Type B pancreatic cell (in vitro differentiated cells): ENCODE measurements around the gene DDX47. TPM values are rescaled to one million over a fixed set of nuclear protein-coding genes. Genes with fewer than 3 reads are reported as not detected.
"Not testable (repeated sequence)": the region's sequence is repeated elsewhere in the genome, so short reads cannot be mapped to it uniquely, and the experiment has no call there.

ENCODE experiments used
- DNase-seq: peaks from one replicate; pipeline ENCODE4 v3.0.0; 2021; ENCODE audit warnings: mixed read lengths; ENCODE audit not compliant: unreplicated experiment; ENCODE audit errors: extremely low spot score
- H3K27ac Mint-ChIP-seq: 2 replicates; pipeline ENCODE4 v1.8.0; 2021; ENCODE audit warnings: mild to moderate bottlenecking, mixed read lengths
- H3K27me3 Mint-ChIP-seq: 2 replicates; pipeline ENCODE4 v1.8.0; 2021; ENCODE audit warnings: mixed read lengths
- H3K36me3 Mint-ChIP-seq: 2 replicates; pipeline ENCODE4 v1.8.0; 2021; ENCODE audit warnings: mixed read lengths
- H3K4me1 Mint-ChIP-seq: one replicate; pipeline ENCODE4 v1.8.0; 2021; ENCODE audit warnings: mixed read lengths; ENCODE audit not compliant: unreplicated experiment
- H3K4me3 Mint-ChIP-seq: 2 replicates; pipeline ENCODE4 v1.8.0; 2021; ENCODE audit warnings: mild to moderate bottlenecking, mixed read lengths
- H3K9me3 Mint-ChIP-seq: 2 replicates; pipeline ENCODE4 v1.8.0; 2021; ENCODE audit warnings: mixed read lengths
- CTCF ChIP-seq: fragments of 200-600 bp; sonication (generic); conservative IDR thresholded peaks from 2 replicates; pipeline ENCODE4 v1.5.0; 2021; ENCODE audit warnings: antibody characterized with exemption, mild to moderate bottlenecking
- total RNA-seq: library from RNA; stranded (reverse); gene quantifications from 2 replicates; pipeline ENCODE4 v1.2.1, GENCODE V29; 2021; ENCODE audit warnings: low replicate concordance

The DDX47 gene
- total RNA-seq, 1 donor from 2014 or later, result 73.0 TPM

GRCh38 chr12:12819752-12820311 is 6.7 kb downstream of the DDX47 start:
- peak overlapping the region; percentile 42 for H3K4me3 Mint-ChIP-seq
- H3K36me3 Mint-ChIP-seq, result peaks cover 86% of the 10 kb centered on the region
- no peak for DNase-seq
- H3K4me1 Mint-ChIP-seq, result peaks cover 7% of the 10 kb centered on the region
- TF ChIP-seq CTCF, result no peak
- H3K27ac Mint-ChIP-seq, result peak overlapping the region; percentile 75
- no peaks in the 10 kb centered on the region for H3K27me3 Mint-ChIP-seq
- no peaks in the 10 kb centered on the region for H3K9me3 Mint-ChIP-seq

GRCh38 chr12:12820376-12820775 is 7.2 kb downstream of the DDX47 start:
- H3K4me1 Mint-ChIP-seq, H3K27me3 Mint-ChIP-seq, H3K4me3 Mint-ChIP-seq, H3K9me3 Mint-ChIP-seq, DNase-seq: not testable (repeated sequence)
- H3K36me3 Mint-ChIP-seq, result peaks cover 87% of the 10 kb centered on the region
- H3K27ac Mint-ChIP-seq, result peak overlapping the region; percentile 75

- no peak for DNase-seq
- H3K27me3 Mint-ChIP-seq, result no peaks in the 10 kb centered on the region
- no peaks in the 10 kb centered on the region for H3K9me3 Mint-ChIP-seq
- no peak overlapping the region for H3K27ac Mint-ChIP-seq
- TF ChIP-seq CTCF, result no peak
- no peak overlapping the region for H3K4me3 Mint-ChIP-seq
- no peaks in the 10 kb centered on the region for H3K4me1 Mint-ChIP-seq
- H3K36me3 Mint-ChIP-seq, result peaks cover 79% of the 10 kb centered on the region
Measured at GRCh38 chr12:12821975-12822374, 8.8 kb downstream of the DDX47 start.

- H3K36me3 Mint-ChIP-seq, result peaks cover 81% of the 10 kb centered on the region
- H3K27ac Mint-ChIP-seq, result peak overlapping the region; percentile 44
- no peak for DNase-seq
Measured at GRCh38 chr12:12822886-12823285, 9.7 kb downstream of the DDX47 start.

GRCh38 chr12:12823300-12823699 is 10.2 kb downstream of the DDX47 start:
- Mint-ChIP-seq H3K27ac (peak overlapping the region; percentile 44), H3K4me3 (no peak overlapping the region), H3K4me1 (no peaks in the 10 kb centered on the region), H3K36me3 (peaks cover 80% of the 10 kb centered on the region), H3K27me3 (no peaks in the 10 kb centered on the region), H3K9me3 (no peaks in the 10 kb centered on the region)
- no peak for DNase-seq
- no peak for TF ChIP-seq CTCF

More at GRCh38 chr12:12822886-12823285, 9.7 kb downstream of the DDX47 start:
- no peak for TF ChIP-seq CTCF
- no peak overlapping the region for H3K4me3 Mint-ChIP-seq
- no peaks in the 10 kb centered on the region for H3K4me1 Mint-ChIP-seq
- H3K27me3 Mint-ChIP-seq, result no peaks in the 10 kb centered on the region
- no peaks in the 10 kb centered on the region for H3K9me3 Mint-ChIP-seq

GRCh38 chr12:12823811-12824210 is 10.7 kb downstream of the DDX47 start:
- DNase-seq, result no peak
- H3K4me3 Mint-ChIP-seq, result no peak overlapping the region
- peak overlapping the region; percentile 44 for H3K27ac Mint-ChIP-seq
- no peaks in the 10 kb centered on the region for H3K27me3 Mint-ChIP-seq
- H3K4me1 Mint-ChIP-seq, result no peaks in the 10 kb centered on the region
- TF ChIP-seq CTCF, result no peak
- H3K9me3 Mint-ChIP-seq, result no peaks in the 10 kb centered on the region
- peaks cover 81% of the 10 kb centered on the region for H3K36me3 Mint-ChIP-seq
